Measurements from ENCODE around the gene APOBEC3H.

GRCh38 chr22:39081016-39081415 lies 16.0 kb upstream of the APOBEC3H start:
- TF ChIP-seq CTCF (conservative IDR thresholded peaks at IDR 0.05; ENCODE audit: low read depth, low read length): no peak
- no peak for TF ChIP-seq EZH2 (IDR thresholded peaks at IDR 0.05; ENCODE audit: low read length, unreplicated experiment)

Measured in PC-3 (cell line).